Stimulated activated CD8-positive, alpha-beta memory T cell treated with anti-CD3 and anti-CD28 coated beads, Interleukin-7, amount 100 ng/mL, for 48 hours (primary cell): ENCODE measurements around the gene RCAN2.
"Not testable (repeated sequence)": the region's sequence is repeated elsewhere in the genome, so short reads cannot be mapped to it uniquely, and the experiment has no call there.

ENCODE experiments used
- DNase-seq, 2 donors: peaks; one replicate each; pipeline ENCODE4 v3.0.0-alpha.2; 2020; ENCODE audit warnings: low read depth in 1 of 2; ENCODE audit errors: extremely low read depth in 1 of 2

Gene RCAN2

GRCh38 chr6:46340246-46340645 lies 151.0 kb downstream of the RCAN2 start:
- no peak for DNase-seq

GRCh38 chr6:46338131-46338530 lies 153.1 kb downstream of the RCAN2 start:
- DNase-seq: no peak

GRCh38 chr6:46334442-46334841 lies 156.8 kb downstream of the RCAN2 start:
- DNase-seq: no peak

GRCh38 chr6:46333481-46333880 lies 157.8 kb downstream of the RCAN2 start:
- no peak for DNase-seq

GRCh38 chr6:46332448-46332847 lies 158.8 kb downstream of the RCAN2 start:
- not testable (repeated sequence) for DNase-seq

- no peak for DNase-seq
Measured at GRCh38 chr6:46331461-46331860, 159.8 kb downstream of the RCAN2 start.

- no peak for DNase-seq
Measured at GRCh38 chr6:46329568-46329967, 161.7 kb downstream of the RCAN2 start.

- no peak for DNase-seq
Measured at GRCh38 chr6:46327779-46328178, 163.5 kb downstream of the RCAN2 start.

GRCh38 chr6:46325561-46326530 lies 165.4 kb downstream of the RCAN2 start:
- DNase-seq: no peak

- no peak for DNase-seq
Measured at GRCh38 chr6:46324706-46325105, 166.5 kb downstream of the RCAN2 start.

- no peak for DNase-seq
Measured at GRCh38 chr6:46323966-46324622, 167.2 kb downstream of the RCAN2 start.

- DNase-seq: peak in 1 of 2 donors; percentile 14
Measured at GRCh38 chr6:46323312-46323965, 167.8 kb downstream of the RCAN2 start.

- no peak for DNase-seq
Measured at GRCh38 chr6:46320505-46320904, 170.7 kb downstream of the RCAN2 start.

- DNase-seq: no peak
Measured at GRCh38 chr6:46315589-46315988, 175.7 kb downstream of the RCAN2 start.

GRCh38 chr6:46312654-46313053 lies 178.6 kb downstream of the RCAN2 start:
- no peak for DNase-seq

GRCh38 chr6:46310196-46310595 lies 181.1 kb downstream of the RCAN2 start:
- DNase-seq: no peak

- DNase-seq: no peak
Measured at GRCh38 chr6:46306431-46306830, 184.8 kb downstream of the RCAN2 start.

GRCh38 chr6:46305833-46306232 lies 185.4 kb downstream of the RCAN2 start:
- DNase-seq: no peak

- no peak for DNase-seq
Measured at GRCh38 chr6:46305236-46305635, 186.0 kb downstream of the RCAN2 start.

GRCh38 chr6:46302816-46303215 lies 188.4 kb downstream of the RCAN2 start:
- no peak for DNase-seq

- DNase-seq: no peak
Measured at GRCh38 chr6:46302176-46302575, 189.1 kb downstream of the RCAN2 start.

- DNase-seq: no peak
Measured at GRCh38 chr6:46299253-46299652, 192.0 kb downstream of the RCAN2 start.
